Calu3 (cell line): ENCODE data around the gene ATXN8OS. TPM values are rescaled to one million over a fixed set of nuclear protein-coding genes. Genes with fewer than 3 reads are reported as not detected.

Source experiments
- BruUV-seq: library from RNA; stranded (reverse); fragments of 400-500 nt; replicated peaks from 2 replicates; lab custom pipeline; 2021; lab: Mats Ljungman, UMichigan
- CTCF ChIA-PET: fragments of 300-600 bp; sonication (Branson Sonifier 250); formaldehyde crosslinking; loops from one replicate; lab custom pipeline; 2022; ENCODE audit warnings: antibody characterized with exemption; lab: Charles Lee
- DNase-seq: peaks from one replicate; pipeline ENCODE4 v3.0.0; 2022
- H3K27ac Mint-ChIP-seq: one replicate; pipeline ENCODE4 v1.8.0; 2022; ENCODE audit warnings: mixed read lengths; ENCODE audit not compliant: unreplicated experiment
- H3K27me3 Mint-ChIP-seq: one replicate; pipeline ENCODE4 v1.8.0; 2022; ENCODE audit warnings: mixed read lengths; ENCODE audit not compliant: unreplicated experiment
- H3K36me3 Mint-ChIP-seq: one replicate; pipeline ENCODE4 v1.8.0; 2022; ENCODE audit warnings: mild to moderate bottlenecking, moderate library complexity, mixed read lengths; ENCODE audit not compliant: insufficient read depth, unreplicated experiment
- H3K4me1 Mint-ChIP-seq: one replicate; pipeline ENCODE4 v1.8.0; 2022; ENCODE audit warnings: mild to moderate bottlenecking, low read depth, mixed read lengths; ENCODE audit not compliant: unreplicated experiment
- H3K4me3 Mint-ChIP-seq: one replicate; pipeline ENCODE4 v1.8.0; 2022; ENCODE audit warnings: mild to moderate bottlenecking, low read depth, moderate library complexity, mixed read lengths; ENCODE audit not compliant: unreplicated experiment
- H3K9me3 Mint-ChIP-seq: one replicate; pipeline ENCODE4 v1.8.0; 2022; ENCODE audit warnings: low read depth, mixed read lengths; ENCODE audit not compliant: unreplicated experiment
- CTCF ChIP-seq: fragments of 200-600 bp; IDR thresholded peaks from one replicate; pipeline ENCODE4 v1.8.0; 2022; ENCODE audit warnings: antibody characterized with exemption; ENCODE audit not compliant: unreplicated experiment
- intact Hi-C: fragments of 100-400 bp; cut with micrococcal nuclease; formaldehyde crosslinking; loops from one replicate; pipeline ENCODE4 v1.10.0; 2022; ENCODE audit not compliant: unreplicated experiment
- total RNA-seq: library from RNA; stranded (reverse); gene quantifications from 2 replicates; pipeline ENCODE4 v1.2.3, GENCODE V29; 2022

ATXN8OS gene
- total RNA-seq, 1 experiment from 2014 or later, result not detected

GRCh38 chr13:70162141-70162540, 54.5 kb downstream of the ATXN8OS start:
- Mint-ChIP-seq H3K4me1 (no peaks in the 10 kb centered on the region), H3K9me3 (no peaks in the 10 kb centered on the region), H3K27ac (no peak overlapping the region), H3K27me3 (no peaks in the 10 kb centered on the region), H3K36me3 (no peaks in the 10 kb centered on the region), H3K4me3 (no peak overlapping the region)
- BruUV-seq, result no TSS peak
- TF ChIP-seq CTCF, result no peak
- CTCF ChIA-PET, result no interaction called here
- no peak for DNase-seq
- intact Hi-C loops, result no loop called here

DNA sequence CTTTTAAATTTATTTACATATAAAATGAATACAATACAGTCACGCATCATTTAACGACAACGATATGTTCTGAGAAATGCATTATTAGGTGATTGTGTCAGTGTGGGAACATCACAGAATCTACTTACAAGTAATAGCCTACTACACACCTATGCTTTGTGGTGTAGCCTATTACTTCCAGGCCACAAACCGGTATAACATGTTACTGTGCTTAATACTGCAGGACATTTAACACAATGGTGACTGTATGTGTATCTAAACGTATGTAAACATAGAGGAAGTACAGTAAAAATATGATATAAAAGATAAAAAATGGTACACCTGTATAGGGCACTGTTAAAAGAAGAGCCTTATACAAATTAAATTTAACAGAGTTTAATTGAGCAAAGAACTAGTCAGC, 63.1 kb downstream of the ATXN8OS start:
- BruUV-seq, result no TSS peak

GRCh38 chr13:70171151-70171550, 63.5 kb downstream of the ATXN8OS start:
- H3K9me3 Mint-ChIP-seq, result no peaks in the 10 kb centered on the region
- intact Hi-C loops, result no loop called here
- no peak for DNase-seq
- CTCF ChIA-PET, result no interaction called here
- TF ChIP-seq CTCF, result no peak
- H3K4me1 Mint-ChIP-seq, result no peaks in the 10 kb centered on the region
- H3K27ac Mint-ChIP-seq, result no peak overlapping the region
- BruUV-seq, result no TSS peak
- H3K4me3 Mint-ChIP-seq, result no peak overlapping the region
- H3K36me3 Mint-ChIP-seq, result no peaks in the 10 kb centered on the region
- no peaks in the 10 kb centered on the region for H3K27me3 Mint-ChIP-seq

More for the DNA sequence above, 63.1 kb downstream of the ATXN8OS start:
- no peak for DNase-seq
- Mint-ChIP-seq H3K27me3 (no peaks in the 10 kb centered on the region), H3K9me3 (no peaks in the 10 kb centered on the region), H3K4me1 (no peaks in the 10 kb centered on the region), H3K36me3 (no peaks in the 10 kb centered on the region), H3K4me3 (no peak overlapping the region), H3K27ac (no peak overlapping the region)
- intact Hi-C loops, result no loop called here
- CTCF ChIA-PET, result no interaction called here
- no peak for TF ChIP-seq CTCF

- no peaks in the 10 kb centered on the region for H3K36me3 Mint-ChIP-seq
- no peak overlapping the region for H3K27ac Mint-ChIP-seq
- H3K4me3 Mint-ChIP-seq, result no peak overlapping the region
- CTCF ChIA-PET, result no interaction called here
- no TSS peak for BruUV-seq
- no peaks in the 10 kb centered on the region for H3K27me3 Mint-ChIP-seq
- H3K9me3 Mint-ChIP-seq, result no peaks in the 10 kb centered on the region
- DNase-seq, result no peak
- TF ChIP-seq CTCF, result no peak
- intact Hi-C loops, result no loop called here
- no peaks in the 10 kb centered on the region for H3K4me1 Mint-ChIP-seq
Observed at GRCh38 chr13:70172946-70173597, 65.4 kb downstream of the ATXN8OS start.
